Ureter (tissue), 1 donor: ENCODE data around the gene SLC25A47. TPM values are rescaled to one million over a fixed set of nuclear protein-coding genes. Genes with fewer than 3 reads are reported as not detected.

ENCODE experiments used
- total RNA-seq: library from RNA; stranded (reverse); gene quantifications from one replicate; pipeline ENCODE4 v1.2.4, GENCODE V29; 2023
- donor health status: DM: yes; HTN: yes; CAD: no.

The SLC25A47 gene
- total RNA-seq, 1 donor from 2014 or later: not detected

Other genes starting within 250 kb of the SLC25A47 start
- gene DEGS2, start 163.7 kb upstream of the SLC25A47 start, total RNA-seq: 59.9 TPM
- 79.4 TPM for gene YY1, start 84.2 kb upstream of the SLC25A47 start, total RNA-seq
- gene SLC25A29, start 16.9 kb upstream of the SLC25A47 start, total RNA-seq: 58.4 TPM
- gene WDR25, start 53.1 kb downstream of the SLC25A47 start, total RNA-seq: 14.7 TPM